Measurements from ENCODE around the gene MFAP3L. TPM values are rescaled to one million over a fixed set of nuclear protein-coding genes. Genes with fewer than 3 reads are reported as not detected.

The MFAP3L gene
- total RNA-seq, 4 donors from 2014 or later: 5.5 to 9.3 (median 8.3) TPM

DNA sequence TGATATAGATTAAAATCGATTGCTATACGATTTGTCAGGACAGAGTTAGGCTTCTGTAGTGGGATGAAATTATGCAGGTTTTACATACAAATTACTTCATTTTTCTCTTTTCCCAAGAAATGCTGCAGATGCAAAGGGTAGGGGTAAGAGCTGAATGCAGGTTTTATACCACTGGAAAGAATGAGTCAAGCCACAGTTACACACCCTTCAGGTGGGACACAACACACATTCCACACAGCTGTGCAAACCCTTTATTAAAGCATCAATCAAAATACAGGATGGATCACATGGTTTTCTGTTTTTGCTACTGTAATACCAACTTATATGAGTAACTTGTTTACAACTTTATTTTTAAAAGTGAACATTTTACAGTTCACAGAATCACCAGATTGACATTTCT, 39.8 kb downstream of the MFAP3L start:
- ATAC-seq: no peak
- Histone ChIP-seq H3K27me3 (peaks cover 4% of the 10 kb centered on the region), H3K27ac (no peak overlapping the region), H3K36me3 (peaks cover 0 to 4% of the 10 kb centered on the region in 2 donors), H3K9me3 (no peaks in the 10 kb centered on the region), H3K4me1 (no peaks in the 10 kb centered on the region), H3K4me3 (no peak overlapping the region)
- TF ChIP-seq POLR2AphosphoS5 (IDR thresholded peaks at IDR 0.05) (no peak), EP300 (IDR thresholded peaks at IDR 0.05) (no peak), POLR2A (IDR thresholded peaks at IDR 0.05) (no peak)
- TF ChIP-seq, protein P1, sequence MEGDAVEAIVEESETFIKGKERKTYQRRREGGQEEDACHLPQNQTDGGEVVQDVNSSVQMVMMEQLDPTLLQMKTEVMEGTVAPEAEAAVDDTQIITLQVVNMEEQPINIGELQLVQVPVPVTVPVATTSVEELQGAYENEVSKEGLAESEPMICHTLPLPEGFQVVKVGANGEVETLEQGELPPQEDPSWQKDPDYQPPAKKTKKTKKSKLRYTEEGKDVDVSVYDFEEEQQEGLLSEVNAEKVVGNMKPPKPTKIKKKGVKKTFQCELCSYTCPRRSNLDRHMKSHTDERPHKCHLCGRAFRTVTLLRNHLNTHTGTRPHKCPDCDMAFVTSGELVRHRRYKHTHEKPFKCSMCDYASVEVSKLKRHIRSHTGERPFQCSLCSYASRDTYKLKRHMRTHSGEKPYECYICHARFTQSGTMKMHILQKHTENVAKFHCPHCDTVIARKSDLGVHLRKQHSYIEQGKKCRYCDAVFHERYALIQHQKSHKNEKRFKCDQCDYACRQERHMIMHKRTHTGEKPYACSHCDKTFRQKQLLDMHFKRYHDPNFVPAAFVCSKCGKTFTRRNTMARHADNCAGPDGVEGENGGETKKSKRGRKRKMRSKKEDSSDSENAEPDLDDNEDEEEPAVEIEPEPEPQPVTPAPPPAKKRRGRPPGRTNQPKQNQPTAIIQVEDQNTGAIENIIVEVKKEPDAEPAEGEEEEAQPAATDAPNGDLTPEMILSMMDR (IDR thresholded peaks at IDR 0.05): no peak
- WGBS, 2 donors (ENCODE audit: low coverage in 1 of 2): 84 to 88% methylated on average over 2 of the region's 2 CpGs

DNA sequence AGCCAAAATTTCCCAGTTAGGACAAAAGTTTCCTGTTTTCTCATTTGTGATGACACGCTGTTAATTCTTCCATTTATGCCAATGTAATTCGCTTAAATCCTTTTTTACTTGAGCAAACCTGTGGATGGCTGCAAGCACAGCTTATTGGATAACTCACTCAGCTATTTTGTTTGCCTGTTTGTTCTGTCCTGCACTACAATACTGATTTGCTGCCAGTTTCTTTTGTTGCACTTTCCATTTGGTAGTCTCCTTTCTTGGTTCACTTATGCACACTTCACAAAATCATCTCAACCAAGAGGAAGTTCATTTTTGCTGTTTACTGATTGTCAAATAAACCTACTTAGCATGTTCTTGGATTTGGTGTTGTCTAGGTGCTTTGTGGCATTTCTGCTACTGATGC, 40.3 kb downstream of the MFAP3L start:
- Histone ChIP-seq H3K4me1 (no peaks in the 10 kb centered on the region), H3K27me3 (peaks cover 8% of the 10 kb centered on the region), H3K9me3 (no peaks in the 10 kb centered on the region), H3K27ac (no peak overlapping the region), H3K36me3 (no peaks in the 10 kb centered on the region), H3K4me3 (no peak overlapping the region)
- TF ChIP-seq POLR2AphosphoS5 (IDR thresholded peaks at IDR 0.05) (no peak), POLR2A (IDR thresholded peaks at IDR 0.05) (no peak), EP300 (IDR thresholded peaks at IDR 0.05) (no peak)
- TF ChIP-seq, protein P1 (IDR thresholded peaks at IDR 0.05): no peak
- no peak for ATAC-seq
- 54 to 59% methylated on average over 2 of the region's 2 CpGs for WGBS, 2 donors (ENCODE audit: low coverage in 1 of 2)

DNA sequence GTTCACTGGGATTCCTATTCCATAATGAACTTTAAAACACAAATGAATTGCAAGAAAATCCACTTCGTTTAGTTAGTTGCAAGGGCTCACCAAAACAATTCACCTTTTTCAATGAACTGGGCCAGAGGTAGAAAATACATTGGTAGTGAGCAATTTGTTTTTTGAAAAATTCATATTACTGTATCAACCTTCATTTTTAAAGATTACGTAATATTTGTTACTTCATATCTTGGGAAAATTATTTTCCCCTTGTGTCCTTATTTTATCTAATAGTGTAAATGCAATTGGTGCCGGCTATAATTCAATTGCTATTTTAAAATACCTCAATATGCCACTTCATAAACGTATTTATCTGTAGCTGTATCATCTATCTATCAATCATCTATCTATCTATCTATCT, 41.5 kb downstream of the MFAP3L start:
- no peaks in the 10 kb centered on the region for H3K9me3 ChIP-seq
- 59 to 65% methylated on average over 4 of the region's 4 CpGs for WGBS, 2 donors (ENCODE audit: low coverage in 1 of 2)
- no peaks in the 10 kb centered on the region for H3K36me3 ChIP-seq
- H3K27me3 ChIP-seq: peaks cover 15% of the 10 kb centered on the region
- ATAC-seq: no peak
- no peaks in the 10 kb centered on the region for H3K4me1 ChIP-seq
- no peak overlapping the region for H3K4me3 ChIP-seq
- H3K27ac ChIP-seq: no peak overlapping the region
- TF ChIP-seq EP300 (IDR thresholded peaks at IDR 0.05) (no peak), POLR2AphosphoS5 (IDR thresholded peaks at IDR 0.05) (no peak), POLR2A (IDR thresholded peaks at IDR 0.05) (no peak)
- TF ChIP-seq, protein P1 (IDR thresholded peaks at IDR 0.05): no peak

DNA sequence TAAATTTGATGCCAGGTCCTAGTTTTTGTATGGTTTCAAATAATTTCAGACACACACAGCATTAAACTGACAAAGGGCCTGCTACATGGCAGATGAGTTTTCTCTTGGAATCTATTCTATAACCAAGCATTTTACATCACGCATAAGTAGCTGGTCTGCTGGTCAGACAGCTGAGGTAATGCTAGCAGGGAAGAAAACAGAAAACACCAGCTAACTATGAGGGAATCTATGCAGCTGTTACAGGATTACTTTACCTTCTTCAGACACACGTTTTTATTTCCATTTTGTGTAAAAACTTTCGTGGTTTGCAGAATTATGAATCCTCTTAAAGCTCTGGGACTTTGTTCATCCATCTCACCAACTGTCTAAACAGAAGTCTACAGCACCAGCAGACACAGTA, 42.0 kb downstream of the MFAP3L start:
- Histone ChIP-seq H3K27ac (no peak overlapping the region), H3K27me3 (peaks cover 15% of the 10 kb centered on the region), H3K4me3 (no peak overlapping the region), H3K9me3 (no peaks in the 10 kb centered on the region), H3K4me1 (no peaks in the 10 kb centered on the region), H3K36me3 (no peaks in the 10 kb centered on the region)
- ATAC-seq: no peak
- TF ChIP-seq POLR2A (IDR thresholded peaks at IDR 0.05) (no peak), POLR2AphosphoS5 (IDR thresholded peaks at IDR 0.05) (no peak), EP300 (IDR thresholded peaks at IDR 0.05) (no peak)
- TF ChIP-seq, protein P1 (IDR thresholded peaks at IDR 0.05): no peak
- 9 to 15% methylated on average over 3 of the region's 3 CpGs for WGBS, 2 donors (ENCODE audit: low coverage in 1 of 2)

DNA sequence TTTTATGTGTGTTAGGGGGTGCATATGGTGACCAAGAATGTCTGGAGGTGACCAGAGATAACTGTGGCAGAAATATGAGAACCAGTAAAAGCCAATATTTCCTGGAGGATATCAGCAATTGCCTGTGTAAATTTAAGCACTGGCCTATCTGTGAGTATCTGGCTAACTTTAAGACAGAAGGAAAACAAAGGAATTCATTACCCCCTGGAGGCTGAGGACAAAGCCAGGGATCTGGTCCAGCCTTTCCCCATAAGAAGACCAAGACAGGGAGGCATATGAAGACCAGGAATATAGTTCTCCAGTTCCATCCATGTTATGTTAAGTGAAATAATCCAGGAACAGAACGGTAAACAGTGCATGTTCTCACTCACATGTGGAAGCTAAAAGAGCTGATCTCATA, 49.2 kb downstream of the MFAP3L start:
- WGBS, 2 donors (ENCODE audit: low coverage in 1 of 2): 50 to 63% methylated on average over 1 of the region's 1 CpG
- TF ChIP-seq POLR2A (IDR thresholded peaks at IDR 0.05) (no peak), EP300 (IDR thresholded peaks at IDR 0.05) (no peak)
- no peak for ATAC-seq
- Histone ChIP-seq H3K4me1 (no peaks in the 10 kb centered on the region), H3K27ac (no peak overlapping the region), H3K36me3 (no peaks in the 10 kb centered on the region), H3K9me3 (no peaks in the 10 kb centered on the region), H3K27me3 (peaks cover 24% of the 10 kb centered on the region), H3K4me3 (no peak overlapping the region)
